GM10248 (cell line): ENCODE measurements around the gene EVI2B.
A peak's percentile ranks its signal among the peaks of the same experiment; 100 is the strongest.
"Not testable (repeated sequence)": the region's sequence is repeated elsewhere in the genome, so short reads cannot be mapped to it uniquely, and the experiment has no call there.

Experiments
- CTCF ChIA-PET: fragments of 300-600 bp; sonication (Branson Sonifier 250); formaldehyde crosslinking; extraction: SDS; loops from one replicate; lab custom pipeline; 2021; ENCODE audit warnings: antibody characterized with exemption; lab: Yijun Ruan, JAX
- POLR2A ChIA-PET: fragments of 350-650 bp; sonication (Branson Sonifier 250); formaldehyde crosslinking; extraction: SDS; loops from one replicate; lab custom pipeline; 2020; ENCODE audit warnings: antibody characterized with exemption; lab: Yijun Ruan, JAX
- DNase-seq: peaks from one replicate; pipeline ENCODE4 v3.0.0; 2012; ENCODE audit errors: extremely low spot score
- TF ChIP-seq, protein P1 (sequence below): IDR thresholded peaks from 2 replicates; pipeline ENCODE4 v1.5.1; 2012; ENCODE audit warnings: mild to moderate bottlenecking, low read depth; ENCODE audit errors: extremely low read depth, missing control alignments, control extremely low read depth

Gene EVI2B

DNA sequence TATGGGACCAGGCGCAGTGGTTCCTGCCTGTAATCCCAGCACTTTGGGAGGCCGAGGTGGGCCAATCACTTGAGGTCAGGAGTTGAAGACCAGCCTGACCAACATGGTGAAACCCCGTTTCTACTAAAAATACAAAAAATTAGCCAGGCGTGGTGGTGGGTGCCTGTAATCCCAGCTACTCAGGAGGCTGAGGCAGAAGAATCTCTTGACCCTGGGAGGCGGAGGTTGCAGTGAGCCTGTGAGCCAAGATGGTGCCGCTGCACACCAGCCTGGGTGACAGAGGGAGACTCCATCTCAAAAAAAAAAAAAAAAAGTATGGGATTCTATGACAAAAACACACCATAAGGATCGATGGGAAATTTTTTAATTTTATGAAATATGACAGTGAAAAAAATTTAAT lies 1.6 kb downstream of the EVI2B start:
- TF ChIP-seq, protein P1, sequence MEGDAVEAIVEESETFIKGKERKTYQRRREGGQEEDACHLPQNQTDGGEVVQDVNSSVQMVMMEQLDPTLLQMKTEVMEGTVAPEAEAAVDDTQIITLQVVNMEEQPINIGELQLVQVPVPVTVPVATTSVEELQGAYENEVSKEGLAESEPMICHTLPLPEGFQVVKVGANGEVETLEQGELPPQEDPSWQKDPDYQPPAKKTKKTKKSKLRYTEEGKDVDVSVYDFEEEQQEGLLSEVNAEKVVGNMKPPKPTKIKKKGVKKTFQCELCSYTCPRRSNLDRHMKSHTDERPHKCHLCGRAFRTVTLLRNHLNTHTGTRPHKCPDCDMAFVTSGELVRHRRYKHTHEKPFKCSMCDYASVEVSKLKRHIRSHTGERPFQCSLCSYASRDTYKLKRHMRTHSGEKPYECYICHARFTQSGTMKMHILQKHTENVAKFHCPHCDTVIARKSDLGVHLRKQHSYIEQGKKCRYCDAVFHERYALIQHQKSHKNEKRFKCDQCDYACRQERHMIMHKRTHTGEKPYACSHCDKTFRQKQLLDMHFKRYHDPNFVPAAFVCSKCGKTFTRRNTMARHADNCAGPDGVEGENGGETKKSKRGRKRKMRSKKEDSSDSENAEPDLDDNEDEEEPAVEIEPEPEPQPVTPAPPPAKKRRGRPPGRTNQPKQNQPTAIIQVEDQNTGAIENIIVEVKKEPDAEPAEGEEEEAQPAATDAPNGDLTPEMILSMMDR, result peak; percentile 18
- CTCF ChIA-PET, result interaction anchor here (0.9 to 1.1 kb wide), 3 partner anchors 12 to 216 kb away, joined by 3 to 6 read pairs (median 3); no protein-coding TSS in a partner anchor
- DNase-seq, POLR2A ChIA-PET: not testable (repeated sequence)

DNA sequence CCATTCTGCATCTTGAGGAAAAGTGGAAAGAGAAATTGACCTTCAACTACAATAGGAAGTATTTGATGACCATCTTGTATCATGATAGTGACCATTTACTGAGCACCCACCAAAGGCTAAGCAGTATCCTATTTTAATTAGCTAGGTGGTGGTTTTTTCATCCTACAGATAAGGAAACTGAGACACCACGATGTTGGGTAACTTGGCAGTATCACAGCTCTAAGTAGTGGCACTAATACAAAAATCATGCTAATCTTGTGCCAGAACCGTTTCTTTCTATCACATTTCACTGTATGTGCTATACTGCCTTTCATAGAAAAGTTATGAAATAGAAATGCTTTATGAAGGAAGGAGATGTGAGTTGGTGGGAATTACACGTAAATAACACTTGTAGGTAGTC lies 2.3 kb downstream of the EVI2B start:
- CTCF ChIA-PET, result interaction anchor here (0.9 to 1.1 kb wide), 3 partner anchors 12 to 217 kb away, joined by 3 to 6 read pairs (median 3); no protein-coding TSS in a partner anchor
- no peak for DNase-seq
- POLR2A ChIA-PET, result interaction anchor here (0.5 kb wide), 1 partner anchor 8 kb away, joined by 3 read pairs; no protein-coding TSS in a partner anchor
- TF ChIP-seq, protein P1, result no peak

DNA sequence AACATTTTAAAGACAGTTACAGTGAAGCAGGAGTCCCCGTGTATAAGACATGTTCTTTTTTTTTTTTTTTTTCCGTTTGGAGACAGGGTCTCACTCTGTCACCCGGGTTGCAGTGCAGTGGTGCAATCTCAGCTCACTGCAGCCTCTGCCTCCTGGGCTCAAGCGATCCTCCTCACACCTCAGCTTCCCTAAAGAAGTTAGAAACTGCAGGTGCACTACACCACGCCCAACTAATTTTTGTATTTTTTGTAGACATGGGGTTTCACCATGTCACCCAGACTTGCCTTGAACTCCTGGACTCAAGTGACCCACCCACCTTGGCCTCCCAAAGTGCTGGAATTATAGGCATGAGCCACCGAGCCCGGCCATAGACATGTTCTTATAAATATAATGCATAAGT lies 3.0 kb downstream of the EVI2B start:
- ChIA-PET CTCF (interaction anchor here (1.1 to 1.7 kb wide), 2 partner anchors 8 to 13 kb away, joined by 3 to 6 read pairs; no protein-coding TSS in a partner anchor), POLR2A (interaction anchor here (0.5 kb wide), 1 partner anchor 9 kb away, joined by 3 read pairs; no protein-coding TSS in a partner anchor)
- DNase-seq, result no peak
- TF ChIP-seq, protein P1, result no peak

DNA sequence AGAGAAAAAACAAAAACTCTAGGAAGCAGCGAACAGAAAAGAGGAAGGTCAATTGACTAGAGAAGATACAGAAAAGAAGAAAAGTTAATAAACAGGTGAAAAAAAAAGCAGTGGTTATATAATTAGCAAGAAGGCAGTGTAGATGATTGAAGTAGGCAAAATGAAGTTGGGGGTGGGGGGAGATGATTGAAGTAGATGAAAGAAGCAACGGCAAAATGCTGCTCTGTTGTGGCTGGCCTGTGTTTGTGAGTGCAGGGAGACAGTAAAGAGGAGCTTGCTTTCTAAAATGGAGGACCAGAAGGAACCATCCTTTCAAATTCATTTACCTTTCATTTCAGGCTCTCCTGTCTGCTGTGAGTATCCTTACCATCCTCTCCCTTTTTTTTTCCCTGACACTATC lies 3.6 kb downstream of the EVI2B start:
- POLR2A ChIA-PET, result no interaction called here
- no peak for DNase-seq
- TF ChIP-seq, protein P1, result no peak
- CTCF ChIA-PET, result interaction anchor here (1.0 to 1.7 kb wide), 2 partner anchors 9 to 13 kb away, joined by 3 to 6 read pairs; no protein-coding TSS in a partner anchor

DNA sequence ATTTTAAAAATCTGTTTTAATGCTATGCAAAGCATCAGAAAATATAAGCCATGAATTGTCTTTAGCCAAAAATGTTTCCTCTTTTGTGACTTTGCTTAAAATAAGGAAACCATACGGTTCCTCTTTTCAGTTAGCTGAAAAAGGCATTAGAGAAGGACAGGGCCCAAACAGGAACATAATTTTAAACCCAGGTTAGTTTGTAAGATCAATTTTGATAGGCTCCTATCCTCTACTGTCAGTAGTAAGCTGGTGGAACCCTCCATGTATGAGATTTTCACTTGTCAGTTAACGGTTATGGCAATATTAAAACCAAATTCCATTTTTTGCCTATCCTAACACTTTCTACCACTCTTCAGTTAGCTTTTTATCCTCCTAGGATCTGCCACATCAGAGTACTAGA lies 4.3 kb downstream of the EVI2B start:
- CTCF ChIA-PET, result interaction anchor here (1.0 to 1.7 kb wide), 3 partner anchors 10 to 31 kb away, joined by 3 to 6 read pairs (median 3); no protein-coding TSS in a partner anchor

DNA sequence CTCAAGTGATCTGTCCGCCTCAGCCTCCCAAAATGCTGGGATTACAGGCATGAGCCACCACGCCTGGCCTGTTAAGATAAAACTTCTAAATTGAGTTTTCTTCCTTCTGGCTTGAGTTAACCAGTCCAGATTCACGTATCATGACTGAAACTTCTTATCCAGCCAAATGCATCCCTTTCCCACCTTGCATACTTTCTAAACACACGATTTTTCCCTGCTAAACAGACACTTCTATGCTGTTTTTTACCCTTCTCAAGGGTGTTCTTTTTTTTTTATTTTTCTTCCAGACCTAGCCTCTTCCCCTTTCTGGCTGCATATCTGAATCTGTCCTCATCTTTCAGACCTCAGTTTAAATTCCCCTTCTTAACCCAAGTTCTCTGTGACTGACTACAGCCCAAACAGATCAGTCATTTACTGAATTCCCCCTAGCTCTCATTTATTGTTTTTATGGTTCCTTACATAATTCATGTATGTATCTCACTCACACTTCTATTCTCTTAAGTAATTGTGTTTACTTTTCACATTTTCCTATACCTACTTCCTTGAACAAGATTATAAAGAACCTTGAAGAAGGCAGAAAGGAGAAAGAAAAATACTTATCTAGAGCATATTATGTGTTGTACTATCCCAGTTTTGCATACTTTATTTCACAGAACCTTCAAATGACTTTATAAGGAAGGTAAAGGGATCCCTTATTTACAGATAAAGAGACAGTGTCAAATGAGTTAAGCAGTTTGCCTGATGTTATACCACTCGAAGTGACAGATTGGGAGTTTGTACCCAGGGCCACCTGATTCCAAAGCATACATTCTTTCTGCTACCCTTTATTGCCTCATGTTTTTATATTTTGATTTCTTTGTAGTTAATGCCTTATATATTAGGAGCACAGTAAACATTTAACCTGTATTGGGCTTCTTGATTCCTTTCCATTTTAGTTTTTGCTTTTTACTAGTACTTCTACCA lies 5.2 kb downstream of the EVI2B start:
- ChIA-PET CTCF (interaction anchor here (1.0 to 1.7 kb wide), 2 partner anchors 10 to 32 kb away, joined by 3 to 6 read pairs; no protein-coding TSS in a partner anchor), POLR2A (no interaction called here)

More for the DNA sequence above, 4.3 kb downstream of the EVI2B start:
- TF ChIP-seq, protein P1, result no peak
- POLR2A ChIA-PET, result no interaction called here
- peak; percentile 54 for DNase-seq

More for the DNA sequence above, 5.2 kb downstream of the EVI2B start:
- TF ChIP-seq, protein P1, result no peak
- peak; percentile 37 for DNase-seq
